GM23338 (cell line): ENCODE measurements around the gene NOSIP. TPM values are rescaled to one million over a fixed set of nuclear protein-coding genes. Genes with fewer than 3 reads are reported as not detected.
A peak's percentile ranks its signal among the peaks of the same experiment; 100 is the strongest.

Experiments
- ATAC-seq: fragments of 200-7000 bp; cut with Tn5 transposase; 3 replicates; pipeline ENCODE4 v1.9.1; 2020
- DNase-seq: peaks from one replicate; pipeline ENCODE4 v3.0.0-alpha.2; 2015; ENCODE audit warnings: low spot score
- H2AFZ ChIP-seq: fragments of 200-600 bp; sonication (generic); 2 replicates; pipeline ENCODE4 v1.8.0; 2016; ENCODE audit warnings: antibody characterized with exemption, mild to moderate bottlenecking, moderate library complexity
- H3F3A ChIP-seq: fragments of 200-600 bp; sonication (generic); replicated peaks from 2 replicates; pipeline ENCODE4 v1.8.0; 2017; ENCODE audit warnings: antibody characterized with exemption, mixed run types, low read depth
- H3K27ac ChIP-seq: fragments of 200-600 bp; sonication (generic); 2 replicates; pipeline ENCODE4 v1.6.1; 2016; ENCODE audit warnings: low read depth
- H3K27me3 ChIP-seq: fragments of 200-600 bp; sonication (generic); 2 replicates; pipeline ENCODE4 v1.8.0; 2016; ENCODE audit warnings: mild to moderate bottlenecking, mixed run types, moderate library complexity; ENCODE audit not compliant: insufficient read depth
- H3K36me3 ChIP-seq: fragments of 200-600 bp; sonication (generic); 2 replicates; pipeline ENCODE4 v1.8.0; 2016; ENCODE audit warnings: mild to moderate bottlenecking; ENCODE audit not compliant: insufficient read depth
- H3K4me1 ChIP-seq: fragments of 200-600 bp; sonication (generic); 2 replicates; pipeline ENCODE4 v1.8.0; 2016; ENCODE audit warnings: mild to moderate bottlenecking, moderate library complexity; ENCODE audit not compliant: insufficient read depth
- H3K4me2 ChIP-seq: fragments of 200-600 bp; sonication (generic); 2 replicates; pipeline ENCODE4 v1.7.1; 2017; ENCODE audit warnings: mixed run types
- H3K4me3 ChIP-seq: fragments of 200-600 bp; sonication (generic); 2 replicates; pipeline ENCODE4 v1.6.1; 2016; ENCODE audit warnings: mixed run types
- H3K79me2 ChIP-seq: fragments of 200-600 bp; sonication (generic); replicated peaks from 2 replicates; pipeline ENCODE4 v1.8.0; 2017; ENCODE audit warnings: mild to moderate bottlenecking; ENCODE audit not compliant: insufficient read depth
- H3K9me2 ChIP-seq: fragments of 200-600 bp; sonication (generic); 2 replicates; pipeline ENCODE4 v1.8.0; 2017; ENCODE audit not compliant: insufficient read depth
- H4K20me1 ChIP-seq: fragments of 200-600 bp; sonication (generic); replicated peaks from 2 replicates; pipeline ENCODE4 v1.8.0; 2017; ENCODE audit warnings: mild to moderate bottlenecking; ENCODE audit not compliant: insufficient read depth
- H3K27ac Mint-ChIP-seq: 2 replicates; pipeline ENCODE4 v1.8.0; 2020; ENCODE audit warnings: inconsistent platforms, mild to moderate bottlenecking, moderate library complexity, mixed read lengths
- H3K27me3 Mint-ChIP-seq: 3 replicates; pipeline ENCODE4 v1.8.0; 2022; ENCODE audit warnings: low read depth, mild to moderate bottlenecking, moderate library complexity, mixed read lengths, inconsistent platforms; ENCODE audit not compliant: insufficient read depth, poor library complexity
- H3K36me3 Mint-ChIP-seq: 3 replicates; pipeline ENCODE4 v1.8.0; 2021; ENCODE audit warnings: low read depth, mild to moderate bottlenecking, inconsistent platforms, moderate library complexity, mixed read lengths
- H3K4me1 Mint-ChIP-seq: 3 replicates; pipeline ENCODE4 v1.8.0; 2020; ENCODE audit warnings: mild to moderate bottlenecking, inconsistent platforms, mixed read lengths
- H3K4me3 Mint-ChIP-seq: 3 replicates; pipeline ENCODE4 v1.8.0; 2021; ENCODE audit warnings: moderate library complexity, mild to moderate bottlenecking, inconsistent platforms, mixed read lengths
- H3K9me3 Mint-ChIP-seq: 3 replicates; pipeline ENCODE4 v1.8.0; 2020; ENCODE audit warnings: moderate library complexity, mild to moderate bottlenecking, inconsistent platforms, mixed read lengths
- CREB1 ChIP-seq: fragments of 250-450 bp; sonication (Bioruptor Pico); IDR thresholded peaks from 2 replicates; pipeline ENCODE4 v1.5.0; 2020; ENCODE audit warnings: low read depth, mild to moderate bottlenecking, moderate library complexity
- EZH2 ChIP-seq: fragments of 200-600 bp; sonication (generic); IDR thresholded peaks from one replicate; pipeline ENCODE4 v1.8.0; 2017; ENCODE audit warnings: antibody characterized with exemption, mild to moderate bottlenecking, low read depth; ENCODE audit not compliant: unreplicated experiment
- JUNB ChIP-seq: IDR thresholded peaks from one replicate; pipeline ENCODE4 v1.6.1; 2016; ENCODE audit warnings: antibody characterized with exemption; ENCODE audit not compliant: unreplicated experiment
- NANOG ChIP-seq: IDR thresholded peaks from 2 replicates; pipeline ENCODE4 v1.6.1; 2016; ENCODE audit warnings: antibody characterized with exemption, borderline replicate concordance
- STAT1 ChIP-seq: IDR thresholded peaks from one replicate; pipeline ENCODE4 v1.6.1; 2016; ENCODE audit warnings: antibody characterized with exemption; ENCODE audit not compliant: unreplicated experiment
- ZNF114 ChIP-seq: fragments of 250-450 bp; sonication (Bioruptor Pico); IDR thresholded peaks from 2 replicates; pipeline ENCODE4 v1.5.0; 2020; ENCODE audit warnings: mild to moderate bottlenecking, moderate library complexity
- ZNF331 ChIP-seq: fragments of 250-450 bp; sonication (Bioruptor Pico); IDR thresholded peaks from 2 replicates; pipeline ENCODE4 v1.5.0; 2020; ENCODE audit warnings: low read depth, mild to moderate bottlenecking, moderate library complexity
- ZNF462 ChIP-seq: fragments of 250-450 bp; sonication (Bioruptor Pico); IDR thresholded peaks from 2 replicates; pipeline ENCODE4 v1.5.0; 2020; ENCODE audit warnings: mild to moderate bottlenecking, moderate library complexity
- polyA plus RNA-seq: library from polyadenylated mRNA; unstranded; fragments of >200 nt; fragmentation: Nextera tagmentation; extraction: Ambion mirVana; gene quantifications from 2 replicates; pipeline ENCODE4 v1.2.1, GENCODE V29; 2016
- total RNA-seq: library from RNA; depleted of rRNA; stranded (reverse); fragments of >200 nt; shearing (Covaris generic); gene quantifications from 2 replicates; pipeline ENCODE4 v1.2.3, GENCODE V29; 2014
- TF ChIP-seq, protein P1 (sequence below): IDR thresholded peaks from 2 replicates; pipeline ENCODE4 v1.6.1; 2016; ENCODE audit warnings: antibody characterized with exemption

The NOSIP gene
- total and polyA plus RNA-seq, 2 experiments from 2014 or later = 88.5 to 143 TPM

DNA sequence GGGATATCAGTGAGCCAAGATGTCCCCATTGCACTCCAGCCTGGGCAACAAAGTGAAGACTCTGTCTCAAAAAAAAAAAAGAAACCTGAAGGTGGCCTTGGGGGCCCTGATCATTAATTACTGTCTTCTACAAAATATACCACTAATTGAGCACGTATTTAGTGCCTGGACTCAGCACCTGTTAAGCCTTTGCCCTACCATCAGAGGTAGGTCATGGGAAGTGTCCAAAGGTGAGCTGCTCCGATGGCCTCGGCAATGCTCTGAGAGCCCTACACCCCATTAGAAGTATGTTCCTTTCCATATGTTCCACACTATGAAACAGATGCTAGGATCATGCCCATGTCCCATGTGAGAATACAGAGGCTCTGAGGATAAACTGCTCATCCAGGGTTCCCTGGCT is 20.9 kb downstream of the NOSIP start (continued):
- no peak for TF ChIP-seq ZNF462 (CRISPR knock-in tag)
- TF ChIP-seq, protein P1, sequence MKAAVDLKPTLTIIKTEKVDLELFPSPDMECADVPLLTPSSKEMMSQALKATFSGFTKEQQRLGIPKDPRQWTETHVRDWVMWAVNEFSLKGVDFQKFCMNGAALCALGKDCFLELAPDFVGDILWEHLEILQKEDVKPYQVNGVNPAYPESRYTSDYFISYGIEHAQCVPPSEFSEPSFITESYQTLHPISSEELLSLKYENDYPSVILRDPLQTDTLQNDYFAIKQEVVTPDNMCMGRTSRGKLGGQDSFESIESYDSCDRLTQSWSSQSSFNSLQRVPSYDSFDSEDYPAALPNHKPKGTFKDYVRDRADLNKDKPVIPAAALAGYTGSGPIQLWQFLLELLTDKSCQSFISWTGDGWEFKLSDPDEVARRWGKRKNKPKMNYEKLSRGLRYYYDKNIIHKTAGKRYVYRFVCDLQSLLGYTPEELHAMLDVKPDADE = no peak
- TF ChIP-seq CREB1 = no peak
- no peak for TF ChIP-seq STAT1

DNA sequence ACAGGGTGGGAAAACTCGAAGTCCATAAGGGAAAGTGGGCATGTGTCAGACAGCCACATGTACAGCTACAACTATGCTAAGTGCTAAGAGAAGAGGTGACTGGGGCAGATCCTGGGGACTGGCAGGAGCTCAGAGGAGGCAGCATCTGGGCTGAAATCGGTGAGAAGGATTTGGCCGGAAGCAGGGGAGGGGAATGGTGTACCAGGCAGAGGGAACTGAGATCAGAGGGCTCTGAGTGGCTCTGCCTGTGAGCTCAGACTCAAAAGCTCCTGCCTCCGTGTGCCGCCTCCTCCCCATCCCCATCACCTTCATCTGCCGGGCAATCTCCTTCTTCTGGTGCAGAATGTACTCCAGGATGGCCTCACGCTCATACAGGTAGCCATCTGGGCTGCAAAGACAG is 21.8 kb downstream of the NOSIP start:
- TF ChIP-seq JUNB = no peak
- TF ChIP-seq STAT1 = no peak
- TF ChIP-seq NANOG = no peak
- TF ChIP-seq ZNF331 = no peak
- TF ChIP-seq EZH2 = no peak
- TF ChIP-seq, protein P1 = no peak
- TF ChIP-seq ZNF114 = no peak
- no peaks in the 10 kb centered on the region for H3K9me3 Mint-ChIP-seq
- H3K4me3 ChIP-seq = no peak overlapping the region
- no peak overlapping the region; the same call in 2 of the 3 replicates for H3K4me3 Mint-ChIP-seq
- DNase-seq = no peak
- H3K27ac Mint-ChIP-seq = peak overlapping the region; percentile 37; the same call in 1 of the 2 replicates
- no peak overlapping the region for H3K4me2 ChIP-seq
- peaks cover 47% of the 10 kb centered on the region for H3K36me3 Mint-ChIP-seq
- H3K27me3 Mint-ChIP-seq = peaks cover 22% of the 10 kb centered on the region
- no peak for ATAC-seq
- no peaks in the 10 kb centered on the region for H3K9me2 ChIP-seq
- peaks cover 22% of the 10 kb centered on the region for H3K4me1 Mint-ChIP-seq
- H3K79me2 ChIP-seq = peaks cover 13% of the 10 kb centered on the region
- H3K36me3 ChIP-seq = no peaks in the 10 kb centered on the region; the same call in 1 of the 2 replicates
- H4K20me1 ChIP-seq = no peaks in the 10 kb centered on the region; the same call in 1 of the 2 replicates
- peaks cover 17% of the 10 kb centered on the region; the same call in 1 of the 2 replicates for H3K4me1 ChIP-seq
- H3K27ac ChIP-seq = 0 out of 2 replicates have a peak overlapping the region, but pooled peaks have one; percentile 50
- no peak overlapping the region for H2AFZ ChIP-seq
- peaks cover 43% of the 10 kb centered on the region for H3F3A ChIP-seq
- no peaks in the 10 kb centered on the region for H3K27me3 ChIP-seq
